PC-9 (cell line): ENCODE results near the gene TJP2. TPM values are rescaled to one million over a fixed set of nuclear protein-coding genes. Genes with fewer than 3 reads are reported as not detected.

Source experiments
- BruUV-seq: library from RNA; stranded (reverse); fragments of 400-500 nt; replicated peaks from 2 replicates; lab custom pipeline; 2021; lab: Mats Ljungman, UMichigan
- CTCF ChIA-PET: fragments of 300-600 bp; sonication (Branson Sonifier 250); formaldehyde crosslinking; loops from one replicate; lab custom pipeline; 2022; ENCODE audit warnings: antibody characterized with exemption; lab: Charles Lee
- POLR2A ChIA-PET: fragments of 300-600 bp; sonication (Branson Sonifier 250); formaldehyde crosslinking; loops from one replicate; lab custom pipeline; 2022; ENCODE audit warnings: antibody characterized with exemption; ENCODE audit not compliant: unreplicated experiment; lab: Charles Lee
- DNase-seq, 2 experiments: peaks; one replicate each; pipeline versions ENCODE4 v3.0.0 to v3.0.0-alpha.2; 2015 to 2022; ENCODE audit warnings: mixed read lengths in 1 of 2
- H2AFZ ChIP-seq: fragments of 200-600 bp; sonication (generic); 2 replicates; pipeline ENCODE4 v1.8.1; 2017; ENCODE audit warnings: antibody characterized with exemption
- H3F3A ChIP-seq: fragments of 200-600 bp; sonication (generic); 2 replicates; pipeline ENCODE4 v1.8.1; 2017; ENCODE audit warnings: antibody characterized with exemption, mild to moderate bottlenecking, low read depth; ENCODE audit not compliant: insufficient read depth
- H3K27ac ChIP-seq: fragments of 200-600 bp; sonication (generic); 2 replicates; pipeline ENCODE4 v1.6.1; 2016; ENCODE audit warnings: mixed run types
- H3K27me3 ChIP-seq: fragments of 200-600 bp; sonication (generic); 2 replicates; pipeline ENCODE4 v1.6.1; 2016; ENCODE audit warnings: low read depth, mixed run types; ENCODE audit not compliant: insufficient read depth
- H3K36me3 ChIP-seq: fragments of 200-600 bp; sonication (generic); 2 replicates; pipeline ENCODE4 v1.6.1; 2016; ENCODE audit warnings: low read depth, mixed run types
- H3K4me1 ChIP-seq: fragments of 200-600 bp; sonication (generic); replicated peaks from 2 replicates; pipeline ENCODE4 v1.6.1; 2016; ENCODE audit warnings: mixed run types; ENCODE audit not compliant: insufficient read depth
- H3K4me2 ChIP-seq: fragments of 200-600 bp; sonication (generic); 2 replicates; pipeline ENCODE4 v1.6.1; 2017; ENCODE audit warnings: mixed run types
- H3K4me3 ChIP-seq: fragments of 200-600 bp; sonication (generic); 2 replicates; pipeline ENCODE4 v1.6.1; 2016; ENCODE audit warnings: mixed run types
- H3K79me2 ChIP-seq: fragments of 200-600 bp; sonication (generic); 2 replicates; pipeline ENCODE4 v1.6.1; 2017; ENCODE audit warnings: low read depth, mixed run types
- H3K9me2 ChIP-seq: fragments of 200-600 bp; sonication (generic); 2 replicates; pipeline ENCODE4 v1.8.1; 2017; ENCODE audit warnings: mild to moderate bottlenecking; ENCODE audit not compliant: insufficient read depth
- H3K9me3 ChIP-seq: fragments of 200-600 bp; sonication (generic); 2 replicates; pipeline ENCODE4 v1.8.1; 2016; ENCODE audit warnings: low read depth; ENCODE audit not compliant: insufficient read depth
- H4K20me1 ChIP-seq: fragments of 200-600 bp; sonication (generic); 2 replicates; pipeline ENCODE4 v1.8.1; 2017; ENCODE audit not compliant: insufficient read depth
- CTCF ChIP-seq: fragments of 200-600 bp; sonication (generic); conservative IDR thresholded peaks from 2 replicates; pipeline ENCODE4 v1.6.1; 2017; ENCODE audit warnings: mixed run types, antibody characterized with exemption, mild to moderate bottlenecking, moderate library complexity
- EZH2 ChIP-seq: fragments of 200-600 bp; sonication (generic); IDR thresholded peaks from 2 replicates; pipeline ENCODE4 v1.8.0; 2017; ENCODE audit warnings: antibody characterized with exemption, low read depth
- intact Hi-C: fragments of 100-400 bp; cut with micrococcal nuclease; formaldehyde crosslinking; loops from one replicate; pipeline ENCODE4 v1.10.0; 2022; ENCODE audit not compliant: unreplicated experiment
- total RNA-seq: library from RNA; stranded (reverse); gene quantifications from 2 replicates; pipeline ENCODE4 v1.2.3, GENCODE V29; 2021

TJP2 gene
- total RNA-seq, 1 experiment from 2014 or later = 143 TPM

DNA sequence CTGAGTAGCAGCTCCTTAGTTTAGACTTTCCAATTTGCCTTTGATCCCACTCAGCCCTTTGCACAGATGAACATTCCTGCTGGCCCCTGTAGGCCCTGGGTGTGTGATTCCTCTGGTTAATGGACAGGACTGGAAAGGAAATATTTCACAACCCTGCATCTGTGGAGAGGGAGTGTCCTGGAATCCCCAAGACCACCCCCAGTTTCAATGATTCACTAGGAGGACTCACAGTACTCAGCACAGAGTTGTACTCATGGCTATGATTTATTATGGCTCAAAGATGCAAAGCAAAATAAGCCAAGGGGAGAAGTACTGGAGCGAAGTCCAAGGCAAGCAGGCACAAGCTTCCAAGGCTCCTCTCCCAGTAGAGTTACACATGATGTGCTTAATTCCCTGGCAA, 42.4 kb upstream of the TJP2 start:
- no TSS peak for BruUV-seq
- Histone ChIP-seq H3F3A (no peaks in the 10 kb centered on the region), H3K36me3 (peaks cover 16% of the 10 kb centered on the region), H3K9me3 (no peaks in the 10 kb centered on the region), H3K9me2 (no peaks in the 10 kb centered on the region), H3K27ac (no peak overlapping the region), H3K79me2 (peaks cover 98% of the 10 kb centered on the region), H4K20me1 (peaks cover 21% of the 10 kb centered on the region), H3K27me3 (no peaks in the 10 kb centered on the region), H3K4me3 (no peak overlapping the region), H3K4me1 (no peaks in the 10 kb centered on the region), H2AFZ (no peak overlapping the region), H3K4me2 (no peak overlapping the region)
- intact Hi-C loops = no loop called here
- POLR2A ChIA-PET = interaction anchor here (0.6 kb wide), 1 partner anchor 1016 kb away, joined by 3 read pairs; no protein-coding TSS in a partner anchor
- CTCF ChIA-PET = no interaction called here
- TF ChIP-seq EZH2 = no peak
- no peak for TF ChIP-seq CTCF
- DNase-seq = no peak

GRCh38 chr9:69132361-69132760, 41.7 kb upstream of the TJP2 start:
- H4K20me1 ChIP-seq = peaks cover 21% of the 10 kb centered on the region
- no peak for DNase-seq
- no peak overlapping the region for H2AFZ ChIP-seq
- TF ChIP-seq CTCF (no peak), EZH2 (no peak)
- H3K4me2 ChIP-seq = no peak overlapping the region
- no peaks in the 10 kb centered on the region for H3K9me2 ChIP-seq
- intact Hi-C loops = no loop called here
- H3F3A ChIP-seq = no peaks in the 10 kb centered on the region
- no peaks in the 10 kb centered on the region for H3K4me1 ChIP-seq
- H3K9me3 ChIP-seq = no peaks in the 10 kb centered on the region
- no peaks in the 10 kb centered on the region for H3K27me3 ChIP-seq
- BruUV-seq = no TSS peak
- H3K79me2 ChIP-seq = peaks cover 96% of the 10 kb centered on the region
- no peak overlapping the region for H3K4me3 ChIP-seq
- ChIA-PET POLR2A (no interaction called here), CTCF (no interaction called here)
- H3K27ac ChIP-seq = no peak overlapping the region
- H3K36me3 ChIP-seq = peaks cover 18% of the 10 kb centered on the region

GRCh38 chr9:69134412-69134811, 39.7 kb upstream of the TJP2 start:
- Histone ChIP-seq H3K4me1 (no peaks in the 10 kb centered on the region), H3K9me3 (no peaks in the 10 kb centered on the region), H3K27me3 (no peaks in the 10 kb centered on the region), H3K36me3 (peaks cover 26% of the 10 kb centered on the region), H4K20me1 (peaks cover 21% of the 10 kb centered on the region), H3K4me3 (no peak overlapping the region), H3K4me2 (no peak overlapping the region), H2AFZ (no peak overlapping the region), H3K9me2 (no peaks in the 10 kb centered on the region), H3K79me2 (peaks cover 96% of the 10 kb centered on the region), H3F3A (no peaks in the 10 kb centered on the region), H3K27ac (no peak overlapping the region)
- DNase-seq = no peak
- ChIA-PET CTCF (no interaction called here), POLR2A (no interaction called here)
- no TSS peak for BruUV-seq
- TF ChIP-seq EZH2 (no peak), CTCF (no peak)
- intact Hi-C loops = no loop called here
